Thyroid gland (tissue), 4 donors: Measurements from ENCODE around the gene OPN1SW. TPM values are rescaled to one million over a fixed set of nuclear protein-coding genes. Genes with fewer than 3 reads are reported as not detected.

Source experiments
- DNase-seq, 2 donors: peaks; one replicate each; pipeline ENCODE4 v3.0.0-alpha.2; 2019
- H3K27ac ChIP-seq, 3 donors: fragments of 200-600 bp; sonication (generic); 1 replicate in 2 of 3; 2 replicates in 1 of 3; pipeline ENCODE4 v1.5.1; 2016 to 2019; ENCODE audit warnings: mild to moderate bottlenecking in 1 of 3, moderate library complexity in 1 of 3
- H3K27me3 ChIP-seq: fragments of 200-600 bp; sonication (generic); one replicate; pipeline ENCODE4 v1.5.1; 2019
- H3K36me3 ChIP-seq, 2 donors: fragments of 200-600 bp; sonication (generic); one replicate each; pipeline ENCODE4 v1.5.1; 2016 to 2019
- H3K4me1 ChIP-seq, 2 donors: fragments of 200-600 bp; sonication (generic); one replicate each; pipeline ENCODE4 v1.5.1; 2017 to 2019
- H3K4me3 ChIP-seq, 3 donors: fragments of 200-600 bp; sonication (generic); replicated peaks in 1 of 3; 1 replicate in 2 of 3; 2 replicates in 1 of 3; pipeline ENCODE4 v1.5.1; 2016; ENCODE audit warnings: mild to moderate bottlenecking in 1 of 3
- H3K9me3 ChIP-seq: fragments of 200-600 bp; sonication (generic); one replicate; pipeline ENCODE4 v1.5.1; 2017
- POLR2A ChIP-seq, 2 donors: fragments of 450-650 bp; IDR thresholded peaks; one replicate each; pipeline ENCODE4 v1.6.1; 2017; ENCODE audit warnings: antibody characterized with exemption in 2 of 2, mild to moderate bottlenecking in 2 of 2, moderate library complexity in 1 of 2
- WGBS, 2 donors: methylation state at CpG; one replicate each; pipeline ENCODE4 v1.1.5; 2017; 5-methylcytosine and 5-hydroxymethylcytosine counted together
- intact Hi-C: fragments of 100-400 bp; cut with DNase I; formaldehyde crosslinking; loops from one replicate; pipeline ENCODE4 v1.15.1; 2023
- small RNA-seq: library from RNA; depleted of rRNA; stranded (forward); fragments of <200 nt; gene quantifications from one replicate; pipeline ENCODE3, GENCODE V24; 2016
- total RNA-seq, 4 donors: library from RNA; depleted of rRNA; stranded (reverse); fragments of >200 nt; gene quantifications; one replicate each; pipeline ENCODE4 v1.2.3, GENCODE V29; 2016
- TF ChIP-seq, protein P1 (sequence below), 6 experiments: fragments of 200-600 bp in 3 of 6; fragments of 450-650 bp in 3 of 6; sonication (generic) in 3 of 6; IDR thresholded peaks; one replicate each; pipeline ENCODE4 v1.5.1; 2016 to 2019; ENCODE audit warnings: antibody characterized with exemption in 6 of 6, mild to moderate bottlenecking in 2 of 6, inconsistent platforms in 1 of 6, moderate library complexity in 1 of 6

OPN1SW gene
- total RNA-seq, 4 donors from 2014 or later = not detected

DNA sequence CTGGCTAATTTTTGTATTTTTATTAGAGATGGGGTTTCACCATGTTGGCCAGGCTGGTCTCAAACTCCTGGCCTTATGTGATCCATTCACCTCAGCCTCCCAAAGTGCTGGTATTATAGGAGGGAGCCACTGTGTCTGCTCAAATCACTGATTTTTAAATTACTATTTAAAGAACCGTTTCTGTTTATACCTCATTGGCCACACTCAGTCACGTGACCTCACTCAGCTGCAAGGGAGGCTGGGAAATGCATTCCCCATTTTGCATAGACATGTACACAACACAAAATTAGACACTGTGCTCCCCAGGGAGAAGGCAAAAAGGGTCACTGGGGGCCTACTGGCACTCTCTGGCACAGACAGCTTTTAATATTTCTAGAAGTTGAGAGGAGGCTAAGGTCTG is 50.1 kb downstream of the OPN1SW start:
- no peak overlapping the region for H3K4me3 ChIP-seq
- H3K4me1 ChIP-seq = no peaks in the 10 kb centered on the region
- WGBS, 2 donors = 92 to 96% methylated on average over 2 of the region's 2 CpGs
- no peaks in the 10 kb centered on the region for H3K9me3 ChIP-seq
- DNase-seq = no peak
- no peak overlapping the region for H3K27ac ChIP-seq
- H3K27me3 ChIP-seq = no peaks in the 10 kb centered on the region
- TF ChIP-seq, protein P1, sequence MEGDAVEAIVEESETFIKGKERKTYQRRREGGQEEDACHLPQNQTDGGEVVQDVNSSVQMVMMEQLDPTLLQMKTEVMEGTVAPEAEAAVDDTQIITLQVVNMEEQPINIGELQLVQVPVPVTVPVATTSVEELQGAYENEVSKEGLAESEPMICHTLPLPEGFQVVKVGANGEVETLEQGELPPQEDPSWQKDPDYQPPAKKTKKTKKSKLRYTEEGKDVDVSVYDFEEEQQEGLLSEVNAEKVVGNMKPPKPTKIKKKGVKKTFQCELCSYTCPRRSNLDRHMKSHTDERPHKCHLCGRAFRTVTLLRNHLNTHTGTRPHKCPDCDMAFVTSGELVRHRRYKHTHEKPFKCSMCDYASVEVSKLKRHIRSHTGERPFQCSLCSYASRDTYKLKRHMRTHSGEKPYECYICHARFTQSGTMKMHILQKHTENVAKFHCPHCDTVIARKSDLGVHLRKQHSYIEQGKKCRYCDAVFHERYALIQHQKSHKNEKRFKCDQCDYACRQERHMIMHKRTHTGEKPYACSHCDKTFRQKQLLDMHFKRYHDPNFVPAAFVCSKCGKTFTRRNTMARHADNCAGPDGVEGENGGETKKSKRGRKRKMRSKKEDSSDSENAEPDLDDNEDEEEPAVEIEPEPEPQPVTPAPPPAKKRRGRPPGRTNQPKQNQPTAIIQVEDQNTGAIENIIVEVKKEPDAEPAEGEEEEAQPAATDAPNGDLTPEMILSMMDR (IDR thresholded peaks at IDR 0.05) = no peak
- TF ChIP-seq POLR2A (IDR thresholded peaks at IDR 0.05) = no peak
- intact Hi-C loops = no loop called here
- no peaks in the 10 kb centered on the region for H3K36me3 ChIP-seq

DNA sequence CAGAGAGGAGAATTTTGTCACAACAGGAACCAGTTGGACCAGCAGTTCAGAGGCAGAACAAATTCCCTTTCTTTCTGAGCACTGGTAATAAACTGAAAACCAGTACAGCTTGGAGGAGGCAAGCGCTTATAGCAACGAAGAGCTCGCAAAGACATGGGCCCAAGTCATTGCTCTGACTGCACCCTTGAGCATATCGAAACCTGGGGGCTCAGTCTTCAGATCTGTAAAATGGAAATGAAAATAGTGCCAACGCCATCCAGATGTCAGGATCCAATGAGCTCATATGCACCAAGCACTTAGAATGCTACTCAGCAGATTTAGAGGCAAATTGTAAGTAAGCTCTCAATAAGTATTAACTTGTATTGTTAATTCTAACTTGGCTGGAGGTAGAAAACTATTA is 50.9 kb downstream of the OPN1SW start:
- Histone ChIP-seq H3K27ac (no peak overlapping the region), H3K27me3 (no peaks in the 10 kb centered on the region), H3K4me3 (no peak overlapping the region), H3K4me1 (no peaks in the 10 kb centered on the region), H3K9me3 (no peaks in the 10 kb centered on the region), H3K36me3 (no peaks in the 10 kb centered on the region)
- no peak for DNase-seq
- intact Hi-C loops = no loop called here
- 91 to 93% methylated on average over 5 of the region's 5 CpGs for WGBS, 2 donors
- TF ChIP-seq, protein P1 (IDR thresholded peaks at IDR 0.05) = no peak
- TF ChIP-seq POLR2A (IDR thresholded peaks at IDR 0.05) = no peak

Small RNA genes lying within 50 kb of the gene (small RNA-seq; reads per million reads assigned to genes)
- not detected for gene RN7SL81P

Other genes starting within 250 kb of the OPN1SW start
- 1 to 10 TPM; 1.0 to 1.9 (median 1.6) TPM for gene GARIN1A, start 103.5 kb downstream of the OPN1SW start, total RNA-seq
- gene CALU, start 36.4 kb downstream of the OPN1SW start, total RNA-seq = 100 to 1,000 TPM; 115 to 143 (median 132) TPM
- 1 to 10 TPM; 4.4 to 4.9 (median 4.6) TPM for gene CCDC136, start 16.2 kb upstream of the OPN1SW start, total RNA-seq
- gene FLNC, start 54.6 kb upstream of the OPN1SW start, total RNA-seq = 10 to 100 TPM in 2 of 4 donors, 1 to 10 TPM in 2; 5.7 to 12.6 (median 9.3) TPM
- 100 to 1,000 TPM in 1 of 4 donors, 10 to 100 TPM in 3; 49.6 to 109 (median 86.6) TPM for gene ATP6V1F, start 87.1 kb upstream of the OPN1SW start, total RNA-seq
- gene KCP, start 134.9 kb upstream of the OPN1SW start, total RNA-seq = under 1 TPM; 0.27 to 0.93 (median 0.61) TPM
- gene IRF5, start 162.1 kb upstream of the OPN1SW start, total RNA-seq = 1 to 10 TPM; 3.7 to 6.0 (median 4.9) TPM